OCI-LY3 (cell line): ENCODE measurements around the gene BCAT1.

Experiments used
- H2AFZ ChIP-seq: fragments of 200-600, 300-600 bp; shearing (Covaris generic); 2 replicates; pipeline ENCODE4 v1.6.0; 2014; ENCODE audit warnings: antibody characterized with exemption, low read depth, low read length
- H3K27ac ChIP-seq: fragments of 200-600, 300-600 bp; sonication (generic); 2 replicates; pipeline ENCODE4 v1.5.1; 2014; ENCODE audit warnings: mild to moderate bottlenecking, low read length, moderate library complexity, mixed read lengths
- H3K27me3 ChIP-seq: fragments of 200-600, 300-600 bp; sonication (generic); 2 replicates; pipeline ENCODE4 v1.6.1; 2014; ENCODE audit warnings: low read depth, low read length, mixed read lengths
- H3K36me3 ChIP-seq: fragments of 200-600, 300-600 bp; sonication (generic); replicated peaks from 2 replicates; pipeline ENCODE3; 2014; ENCODE audit warnings: low read depth, low read length, mixed read lengths
- H3K4me1 ChIP-seq: fragments of 300-600, 200-600 bp; sonication (generic); 2 replicates; pipeline ENCODE4 v1.6.1; 2014; ENCODE audit warnings: low read length, mixed read lengths
- H3K4me2 ChIP-seq: fragments of 200-600, 300-600 bp; sonication (generic); 2 replicates; pipeline ENCODE4 v1.6.1; 2014; ENCODE audit warnings: low read length, mixed read lengths
- H3K4me3 ChIP-seq: fragments of 300-600, 200-600 bp; sonication (generic); 2 replicates; pipeline ENCODE4 v1.5.1; 2014; ENCODE audit warnings: antibody characterized with exemption, mild to moderate bottlenecking, low read length, moderate library complexity
- H3K79me2 ChIP-seq: fragments of 300-600, 200-600 bp; shearing (Covaris generic); 2 replicates; pipeline ENCODE4 v1.6.1; 2014; ENCODE audit warnings: mild to moderate bottlenecking, low read length, mixed read lengths
- H3K9ac ChIP-seq: fragments of 300-600, 200-600 bp; shearing (Covaris generic); 2 replicates; pipeline ENCODE4 v1.6.0; 2014; ENCODE audit warnings: mild to moderate bottlenecking, low read length, moderate library complexity
- H3K9me3 ChIP-seq: fragments of 200-600, 300-600 bp; shearing (Covaris generic); 2 replicates; pipeline ENCODE4 v1.6.1; 2014; ENCODE audit warnings: low read length, mixed read lengths; ENCODE audit not compliant: insufficient read depth
- H4K20me1 ChIP-seq: fragments of 200-600, 300-600 bp; sonication (generic); 2 replicates; pipeline ENCODE4 v1.6.1; 2016; ENCODE audit warnings: low read length, mixed read lengths; ENCODE audit not compliant: insufficient read depth
- EZH2phosphoT487 ChIP-seq: fragments of 200-600 bp; shearing (Covaris generic); IDR thresholded peaks from 2 replicates; pipeline ENCODE4 v1.6.1; 2018; ENCODE audit warnings: antibody characterized with exemption, mixed run types, low read depth
- TF ChIP-seq, protein P1 (sequence below): fragments of 200-600, 300-600 bp; sonication (generic); IDR thresholded peaks from 2 replicates; pipeline ENCODE4 v1.5.1; 2014; ENCODE audit warnings: antibody characterized with exemption, low read length, low read depth

BCAT1 gene

DNA sequence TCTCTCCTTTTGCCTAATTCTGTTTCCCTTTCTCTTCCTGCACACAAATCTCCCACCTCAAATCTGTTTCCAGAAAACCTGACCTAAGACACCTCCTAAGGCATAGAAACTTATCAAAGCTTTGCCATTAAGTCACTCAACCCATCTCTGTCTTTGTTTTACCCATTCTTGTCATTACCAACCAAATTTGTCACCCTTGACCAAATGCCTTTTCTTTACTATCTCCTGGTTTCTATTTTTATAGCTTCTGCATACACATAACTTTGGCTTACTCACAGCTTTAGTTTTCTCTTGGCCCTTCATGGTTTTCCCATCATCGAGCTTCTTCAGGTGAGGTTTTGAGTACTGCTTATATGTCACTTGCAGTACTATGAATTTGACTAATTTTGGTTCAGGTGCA lies 184.2 kb downstream of the BCAT1 start:
- TF ChIP-seq, protein P1, sequence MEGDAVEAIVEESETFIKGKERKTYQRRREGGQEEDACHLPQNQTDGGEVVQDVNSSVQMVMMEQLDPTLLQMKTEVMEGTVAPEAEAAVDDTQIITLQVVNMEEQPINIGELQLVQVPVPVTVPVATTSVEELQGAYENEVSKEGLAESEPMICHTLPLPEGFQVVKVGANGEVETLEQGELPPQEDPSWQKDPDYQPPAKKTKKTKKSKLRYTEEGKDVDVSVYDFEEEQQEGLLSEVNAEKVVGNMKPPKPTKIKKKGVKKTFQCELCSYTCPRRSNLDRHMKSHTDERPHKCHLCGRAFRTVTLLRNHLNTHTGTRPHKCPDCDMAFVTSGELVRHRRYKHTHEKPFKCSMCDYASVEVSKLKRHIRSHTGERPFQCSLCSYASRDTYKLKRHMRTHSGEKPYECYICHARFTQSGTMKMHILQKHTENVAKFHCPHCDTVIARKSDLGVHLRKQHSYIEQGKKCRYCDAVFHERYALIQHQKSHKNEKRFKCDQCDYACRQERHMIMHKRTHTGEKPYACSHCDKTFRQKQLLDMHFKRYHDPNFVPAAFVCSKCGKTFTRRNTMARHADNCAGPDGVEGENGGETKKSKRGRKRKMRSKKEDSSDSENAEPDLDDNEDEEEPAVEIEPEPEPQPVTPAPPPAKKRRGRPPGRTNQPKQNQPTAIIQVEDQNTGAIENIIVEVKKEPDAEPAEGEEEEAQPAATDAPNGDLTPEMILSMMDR = no peak
- no peak for TF ChIP-seq EZH2phosphoT487
- peaks cover 11% of the 10 kb centered on the region; the same call in 1 of the 2 replicates for H3K9me3 ChIP-seq

DNA sequence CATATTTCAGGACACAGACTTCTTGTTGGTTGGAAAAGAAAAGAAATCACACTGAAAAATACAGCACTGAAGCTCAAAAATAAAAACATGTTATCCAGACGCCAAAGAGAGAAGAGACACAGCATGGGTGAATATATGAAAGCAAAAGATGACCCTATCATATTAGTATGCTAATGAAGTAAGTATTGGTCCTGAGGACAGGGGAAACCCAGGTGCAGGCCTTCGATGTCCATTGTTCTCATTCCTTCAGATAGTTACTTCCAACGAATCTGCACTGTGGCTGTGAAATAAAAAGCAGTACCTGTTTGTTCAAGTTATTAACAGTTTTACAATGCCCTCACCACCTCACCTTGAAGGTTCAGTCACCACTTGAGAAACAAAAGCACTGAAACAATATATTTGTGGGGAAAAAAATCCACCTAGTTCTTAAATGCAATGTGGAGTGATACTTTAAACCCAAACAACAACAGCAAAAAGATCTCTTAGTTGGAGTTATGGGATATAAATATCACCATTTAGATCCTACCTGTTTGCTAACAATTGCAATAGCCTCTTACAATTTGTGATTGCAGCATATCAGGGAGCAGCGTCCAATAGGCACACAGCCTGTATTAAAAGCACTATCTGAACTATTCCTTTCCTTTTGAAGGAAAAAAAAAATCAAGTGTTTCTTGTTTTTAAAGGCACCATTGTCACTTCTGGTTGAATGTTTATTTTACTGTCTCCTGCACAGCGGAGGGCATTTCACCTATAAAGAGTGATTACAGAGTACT lies 188.1 kb downstream of the BCAT1 start:
- TF ChIP-seq EZH2phosphoT487 = no peak
- TF ChIP-seq, protein P1 = no peak
- H3K4me3 ChIP-seq = no peak overlapping the region
- no peaks in the 10 kb centered on the region for H3K36me3 ChIP-seq
- no peaks in the 10 kb centered on the region for H4K20me1 ChIP-seq
- H3K27me3 ChIP-seq = no peaks in the 10 kb centered on the region
- no peaks in the 10 kb centered on the region for H3K4me1 ChIP-seq
- no peak overlapping the region for H3K4me2 ChIP-seq
- H3K9me3 ChIP-seq = no peaks in the 10 kb centered on the region
- H3K27ac ChIP-seq = no peak overlapping the region
- no peak overlapping the region for H3K9ac ChIP-seq
- no peaks in the 10 kb centered on the region for H3K79me2 ChIP-seq
- H2AFZ ChIP-seq = no peak overlapping the region

More for the DNA sequence above, 184.2 kb downstream of the BCAT1 start:
- no peak overlapping the region for H2AFZ ChIP-seq
- H3K36me3 ChIP-seq = peaks cover 6% of the 10 kb centered on the region
- no peaks in the 10 kb centered on the region for H4K20me1 ChIP-seq
- no peaks in the 10 kb centered on the region for H3K27me3 ChIP-seq
- H3K27ac ChIP-seq = no peak overlapping the region
- H3K4me1 ChIP-seq = no peaks in the 10 kb centered on the region
- H3K9ac ChIP-seq = no peak overlapping the region
- no peaks in the 10 kb centered on the region for H3K79me2 ChIP-seq
- H3K4me2 ChIP-seq = no peak overlapping the region
- no peak overlapping the region for H3K4me3 ChIP-seq

DNA sequence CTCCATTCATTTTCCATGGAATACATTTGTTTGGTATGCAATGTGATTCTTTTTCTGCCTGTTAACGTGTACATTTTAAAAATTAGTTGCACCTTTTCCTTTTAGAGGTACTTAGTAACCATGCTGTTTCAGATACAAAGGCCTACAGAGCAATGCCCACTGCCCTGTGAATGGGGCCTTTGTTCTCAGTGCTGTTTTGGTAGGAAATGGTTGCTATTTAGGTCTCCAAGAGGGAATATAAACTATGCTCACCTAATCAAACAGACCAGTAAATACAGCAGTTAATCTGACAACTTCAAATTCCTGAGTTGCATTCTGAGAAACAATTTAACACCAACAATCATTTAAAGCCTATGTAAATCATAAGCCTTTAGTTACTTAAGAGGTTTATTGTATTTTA lies 188.7 kb downstream of the BCAT1 start:
- no peaks in the 10 kb centered on the region for H3K9me3 ChIP-seq
- no peak overlapping the region for H3K9ac ChIP-seq
- peaks cover under 1% of the 10 kb centered on the region; the same call in 1 of the 2 replicates for H3K4me1 ChIP-seq
- H3K4me3 ChIP-seq = no peak overlapping the region
- no peaks in the 10 kb centered on the region for H3K79me2 ChIP-seq
- no peak overlapping the region for H2AFZ ChIP-seq
- no peak overlapping the region for H3K4me2 ChIP-seq
- no peak for TF ChIP-seq EZH2phosphoT487
- TF ChIP-seq, protein P1 = no peak
- no peak overlapping the region for H3K27ac ChIP-seq
- no peaks in the 10 kb centered on the region for H3K27me3 ChIP-seq
- no peaks in the 10 kb centered on the region for H3K36me3 ChIP-seq
- H4K20me1 ChIP-seq = no peaks in the 10 kb centered on the region
